Spleen (tissue), 11 donors: Measurements from ENCODE around the gene GMDS. TPM values are rescaled to one million over a fixed set of nuclear protein-coding genes. Genes with fewer than 3 reads are reported as not detected.

ENCODE experiments used
- DNase-seq: peaks from one replicate; pipeline ENCODE4 v3.0.0-alpha.2; 2020
- H3K27ac ChIP-seq, 8 donors: fragments of 200-600 bp; sonication (generic) in 7 of 8; 1 replicate in 4 of 8; 2 replicates in 4 of 8; pipeline versions ENCODE4 v1.5.0 to v1.8.0; 2016 to 2021; ENCODE audit warnings: inconsistent platforms in 4 of 8, mild to moderate bottlenecking in 4 of 8, moderate library complexity in 1 of 8
- H3K27me3 ChIP-seq, 7 donors: fragments of 200-600 bp; sonication (generic) in 6 of 7; replicated peaks in 1 of 7; 1 replicate in 4 of 7; 2 replicates in 3 of 7; pipeline versions ENCODE4 v1.5.0 to v1.8.0; 2016 to 2021; ENCODE audit warnings: inconsistent platforms in 3 of 7, mild to moderate bottlenecking in 1 of 7
- H3K36me3 ChIP-seq, 6 donors: fragments of 200-600 bp; sonication (generic) in 5 of 6; 1 replicate in 4 of 6; 2 replicates in 2 of 6; pipeline versions ENCODE4 v1.5.0 to v1.8.0; 2016 to 2021; ENCODE audit warnings: inconsistent platforms in 2 of 6
- H3K4me1 ChIP-seq, 6 donors: fragments of 200-600 bp; sonication (generic) in 5 of 6; 1 replicate in 3 of 6; 2 replicates in 3 of 6; pipeline versions ENCODE4 v1.5.0 to v1.8.0; 2016 to 2021; ENCODE audit warnings: inconsistent platforms in 3 of 6
- H3K4me3 ChIP-seq, 8 donors: fragments of 200-600 bp; sonication (generic) in 7 of 8; 1 replicate in 4 of 8; 2 replicates in 4 of 8; pipeline versions ENCODE4 v1.5.0 to v1.8.0; 2016 to 2021; ENCODE audit warnings: inconsistent platforms in 4 of 8, mild to moderate bottlenecking in 4 of 8, moderate library complexity in 2 of 8
- H3K9me3 ChIP-seq, 8 donors: fragments of 200-600 bp; sonication (generic) in 7 of 8; 1 replicate in 4 of 8; 2 replicates in 4 of 8; pipeline versions ENCODE4 v1.5.0 to v1.8.0; 2016 to 2021; ENCODE audit warnings: inconsistent platforms in 4 of 8
- POLR2A ChIP-seq, 3 donors: fragments of 450-650 bp; IDR thresholded peaks; one replicate each; pipeline ENCODE4 v1.5.1; 2017; ENCODE audit warnings: antibody characterized with exemption in 3 of 3, mild to moderate bottlenecking in 1 of 3
- POLR2AphosphoS5 ChIP-seq, 3 donors: sonication (generic); formaldehyde crosslinking; IDR thresholded peaks; one replicate each; pipeline ENCODE4 v1.5.1; 2017; ENCODE audit warnings: antibody characterized with exemption in 3 of 3
- WGBS, 5 donors: extraction: QIAGEN DNeasy Blood & Tissue Kit in 3 of 5; methylation state at CpG; one replicate each; pipeline versions ENCODE4 v1.1.5 to v1.1.7; 2013 to 2018; 5-methylcytosine and 5-hydroxymethylcytosine counted together
- intact Hi-C: fragments of 100-400 bp; cut with DNase I; formaldehyde crosslinking; loops from one replicate; pipeline ENCODE4 v1.15.0; 2023; ENCODE audit warnings: low total_unique reads
- polyA plus RNA-seq, 3 donors: library from polyadenylated mRNA; stranded (reverse); fragments of 200-250 nt; gene quantifications; one replicate each; pipeline ENCODE4 v1.2.1, GENCODE V29; 2013
- total RNA-seq, 7 donors: library from RNA; depleted of rRNA in 3 of 7; stranded (reverse); fragments of >200 nt in 3 of 7; fragmentation: NEBNext Ultra II Directional in 4 of 7; extraction: Animal tissue kit (Norgen Biotek cat#: 25700) in 4 of 7; gene quantifications; one replicate each; pipeline versions ENCODE4 v1.1.0 to v1.2.1, GENCODE V29; 2016 to 2021
- TF ChIP-seq, protein P1 (sequence below), 11 experiments: fragments of 200-600 bp in 7 of 11; fragments of 450-650 bp in 4 of 11; sonication (generic) in 4 of 11; IDR thresholded peaks in 8 of 11; conservative IDR thresholded peaks in 3 of 11; 1 replicate in 7 of 11; 2 replicates in 4 of 11; pipeline versions ENCODE4 v1.4.0 to v1.8.0; 2016 to 2021; ENCODE audit warnings: antibody characterized with exemption in 11 of 11, inconsistent platforms in 4 of 11, mild to moderate bottlenecking in 1 of 11
- donor health status: healthy with polysubstance abuse.
- donor health status: DM: no; HTN: no; CAD: no; lungs with moderate emphysema.
- donor health status: DM: no; HTN: no; CAD: no.
- donor health status: Bipolar disorder and iron deficiency.
- donor health status: healthy.
- donor health status: DM: no; HTN: no; CAD: no.
- donor health status: DM: yes; HTN: yes; CAD: no.

The GMDS gene
- total and polyA plus RNA-seq, 10 donors, result 9.1 to 30.8 (median 17.7) TPM

DNA sequence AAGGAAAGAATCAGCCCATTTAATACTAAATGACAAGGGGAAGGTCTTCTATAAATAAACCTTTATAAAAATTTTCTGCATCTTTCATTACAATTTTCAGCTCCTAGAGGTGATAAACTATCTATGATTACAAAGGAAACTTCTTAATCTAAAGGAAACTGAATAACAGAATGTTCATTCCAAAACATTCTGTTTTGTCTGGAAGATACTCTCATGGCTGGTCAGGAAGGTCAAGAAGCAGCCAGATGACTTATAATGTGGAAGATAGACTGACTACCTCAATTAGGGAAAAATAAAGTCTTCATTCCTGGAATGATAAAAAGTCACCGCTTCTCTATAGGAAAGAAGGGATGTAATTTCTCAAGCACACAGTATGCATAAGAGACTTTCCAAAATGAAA lies 131.3 kb downstream of the GMDS start:
- TF ChIP-seq POLR2AphosphoS5 (IDR thresholded peaks at IDR 0.05), result no peak
- TF ChIP-seq, protein P1, sequence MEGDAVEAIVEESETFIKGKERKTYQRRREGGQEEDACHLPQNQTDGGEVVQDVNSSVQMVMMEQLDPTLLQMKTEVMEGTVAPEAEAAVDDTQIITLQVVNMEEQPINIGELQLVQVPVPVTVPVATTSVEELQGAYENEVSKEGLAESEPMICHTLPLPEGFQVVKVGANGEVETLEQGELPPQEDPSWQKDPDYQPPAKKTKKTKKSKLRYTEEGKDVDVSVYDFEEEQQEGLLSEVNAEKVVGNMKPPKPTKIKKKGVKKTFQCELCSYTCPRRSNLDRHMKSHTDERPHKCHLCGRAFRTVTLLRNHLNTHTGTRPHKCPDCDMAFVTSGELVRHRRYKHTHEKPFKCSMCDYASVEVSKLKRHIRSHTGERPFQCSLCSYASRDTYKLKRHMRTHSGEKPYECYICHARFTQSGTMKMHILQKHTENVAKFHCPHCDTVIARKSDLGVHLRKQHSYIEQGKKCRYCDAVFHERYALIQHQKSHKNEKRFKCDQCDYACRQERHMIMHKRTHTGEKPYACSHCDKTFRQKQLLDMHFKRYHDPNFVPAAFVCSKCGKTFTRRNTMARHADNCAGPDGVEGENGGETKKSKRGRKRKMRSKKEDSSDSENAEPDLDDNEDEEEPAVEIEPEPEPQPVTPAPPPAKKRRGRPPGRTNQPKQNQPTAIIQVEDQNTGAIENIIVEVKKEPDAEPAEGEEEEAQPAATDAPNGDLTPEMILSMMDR (IDR thresholded peaks at IDR 0.05 in 8 of 11, conservative IDR thresholded peaks at IDR 0.05 in 3 of 11), result no peak
- no peak for TF ChIP-seq POLR2A (IDR thresholded peaks at IDR 0.05)
- Histone ChIP-seq H3K4me1 (peaks cover 0 to 13% (median 4%) of the 10 kb centered on the region in 6 donors), H3K27ac (no peak overlapping the region), H3K9me3 (no peaks in the 10 kb centered on the region), H3K4me3 (no peak overlapping the region), H3K36me3 (peaks cover 0 to 4% (median 0%) of the 10 kb centered on the region in 6 donors), H3K27me3 (no peaks in the 10 kb centered on the region)
- 93 to 100% (median 96%) methylated on average over 1 of the region's 1 CpG for WGBS, 5 donors
- intact Hi-C loops, result no loop called here
- no peak for DNase-seq

DNA sequence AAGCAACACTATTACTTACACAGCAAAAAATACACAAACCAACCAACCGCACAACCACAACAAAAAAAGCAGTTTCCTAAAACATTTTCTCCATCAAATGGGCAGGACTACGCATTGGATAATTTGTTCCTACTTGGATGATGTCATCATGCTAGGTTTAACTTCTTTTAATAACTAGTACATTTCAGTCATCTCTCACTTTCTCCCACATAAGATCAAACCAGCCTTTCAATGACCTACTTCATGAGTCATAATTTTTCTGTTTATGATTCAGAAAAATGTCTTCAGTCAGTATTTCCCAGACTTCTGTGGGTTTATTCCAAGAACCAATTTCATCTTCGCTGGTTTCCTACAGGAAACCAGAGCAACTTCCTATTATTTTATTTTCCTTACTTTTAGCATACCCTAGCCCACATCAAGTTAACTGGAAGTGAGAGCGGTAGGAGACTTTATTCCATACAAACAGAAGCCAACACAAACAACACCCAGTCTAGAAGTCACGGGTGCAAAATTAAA lies 134.2 kb downstream of the GMDS start:
- Histone ChIP-seq H3K27me3 (no peaks in the 10 kb centered on the region), H3K4me3 (no peak overlapping the region), H3K27ac (peak overlapping the region in 1 of 8 donors; percentile 3), H3K4me1 (peaks cover 0 to 13% (median 4%) of the 10 kb centered on the region in 6 donors), H3K9me3 (no peaks in the 10 kb centered on the region), H3K36me3 (peaks cover 0 to 5% (median 0%) of the 10 kb centered on the region in 6 donors)
- DNase-seq, result no peak
- TF ChIP-seq, protein P1 (IDR thresholded peaks at IDR 0.05 in 8 of 11, conservative IDR thresholded peaks at IDR 0.05 in 3 of 11), result no peak
- no peak for TF ChIP-seq POLR2AphosphoS5 (IDR thresholded peaks at IDR 0.05)
- TF ChIP-seq POLR2A (IDR thresholded peaks at IDR 0.05), result no peak
- WGBS, 5 donors, result 66 to 77% (median 68%) methylated on average over 5 of the region's 5 CpGs
- intact Hi-C loops, result no loop called here

DNA sequence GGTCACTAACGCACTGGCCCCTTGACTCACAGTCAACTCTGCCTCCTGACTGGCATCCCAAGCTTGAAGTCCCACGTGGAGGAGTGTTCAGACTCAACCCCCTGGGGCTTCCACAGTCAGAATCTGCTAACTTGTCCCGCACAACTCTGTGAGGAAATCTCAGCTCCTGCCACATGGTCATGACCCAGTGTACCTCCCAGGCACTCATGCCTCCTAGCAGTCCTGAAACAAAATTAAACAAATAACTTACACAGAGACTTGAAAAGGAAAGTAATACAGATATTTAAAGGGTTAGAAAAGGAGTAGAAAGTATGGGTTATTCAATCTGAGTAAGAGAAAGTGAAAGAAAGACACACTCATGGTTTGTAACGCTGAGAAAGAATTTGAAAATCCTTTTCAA lies 134.9 kb downstream of the GMDS start:
- no peak for DNase-seq
- 65 to 72% (median 69%) methylated on average over 4 of the region's 4 CpGs for WGBS, 5 donors
- peaks cover 0 to 5% (median 0%) of the 10 kb centered on the region in 6 donors for H3K36me3 ChIP-seq
- H3K4me1 ChIP-seq, result peaks cover 0 to 13% (median 4%) of the 10 kb centered on the region in 6 donors
- H3K27me3 ChIP-seq, result no peaks in the 10 kb centered on the region
- TF ChIP-seq, protein P1 (IDR thresholded peaks at IDR 0.05 in 8 of 11, conservative IDR thresholded peaks at IDR 0.05 in 3 of 11), result no peak
- TF ChIP-seq POLR2AphosphoS5 (IDR thresholded peaks at IDR 0.05), result no peak
- no peak for TF ChIP-seq POLR2A (IDR thresholded peaks at IDR 0.05)
- no peak overlapping the region for H3K4me3 ChIP-seq
- H3K27ac ChIP-seq, result peak overlapping the region in 1 of 8 donors; percentile 3
- intact Hi-C loops, result no loop called here
- H3K9me3 ChIP-seq, result no peaks in the 10 kb centered on the region

DNA sequence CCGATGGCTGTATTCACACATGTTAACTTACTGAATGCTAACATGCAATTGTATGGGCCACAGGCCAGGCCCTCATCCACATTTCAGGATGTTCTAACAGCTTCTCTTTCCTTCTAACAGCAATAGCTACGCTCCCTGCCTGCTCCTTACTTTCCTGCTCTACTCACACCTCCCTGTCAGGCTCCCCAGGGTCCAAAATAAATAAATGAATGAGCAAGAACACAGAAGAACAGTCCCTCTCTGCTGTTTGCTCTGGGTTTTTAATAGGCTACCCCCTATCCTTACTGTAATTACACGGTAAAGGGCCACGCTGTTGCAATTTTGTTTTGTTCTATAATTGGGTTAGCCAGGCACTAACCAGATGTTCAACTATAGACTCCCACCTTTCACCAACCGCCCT lies 135.6 kb downstream of the GMDS start:
- H3K27ac ChIP-seq, result no peak overlapping the region
- H3K36me3 ChIP-seq, result peaks cover 0 to 5% (median 0%) of the 10 kb centered on the region in 6 donors
- no peaks in the 10 kb centered on the region for H3K27me3 ChIP-seq
- H3K4me1 ChIP-seq, result peaks cover 0 to 13% (median 4%) of the 10 kb centered on the region in 6 donors
- DNase-seq, result no peak
- TF ChIP-seq POLR2AphosphoS5 (IDR thresholded peaks at IDR 0.05) (no peak), POLR2A (IDR thresholded peaks at IDR 0.05) (no peak)
- TF ChIP-seq, protein P1 (IDR thresholded peaks at IDR 0.05 in 8 of 11, conservative IDR thresholded peaks at IDR 0.05 in 3 of 11), result no peak
- 92 to 96% (median 95%) methylated on average over 5 of the region's 5 CpGs for WGBS, 5 donors
- intact Hi-C loops, result loop anchor here (10.0 kb wide), 1 partner anchor 525 kb away; no protein-coding TSS in a partner anchor
- H3K4me3 ChIP-seq, result no peak overlapping the region
- no peaks in the 10 kb centered on the region for H3K9me3 ChIP-seq
